Effector CD8-positive, alpha-beta T cell (primary cell): ENCODE results near the gene C4orf36.

ENCODE experiments used
- DNase-seq: peaks from one replicate; lab custom pipeline; 2025; lab: John Stamatoyannopoulos, UW

Gene C4orf36

DNA sequence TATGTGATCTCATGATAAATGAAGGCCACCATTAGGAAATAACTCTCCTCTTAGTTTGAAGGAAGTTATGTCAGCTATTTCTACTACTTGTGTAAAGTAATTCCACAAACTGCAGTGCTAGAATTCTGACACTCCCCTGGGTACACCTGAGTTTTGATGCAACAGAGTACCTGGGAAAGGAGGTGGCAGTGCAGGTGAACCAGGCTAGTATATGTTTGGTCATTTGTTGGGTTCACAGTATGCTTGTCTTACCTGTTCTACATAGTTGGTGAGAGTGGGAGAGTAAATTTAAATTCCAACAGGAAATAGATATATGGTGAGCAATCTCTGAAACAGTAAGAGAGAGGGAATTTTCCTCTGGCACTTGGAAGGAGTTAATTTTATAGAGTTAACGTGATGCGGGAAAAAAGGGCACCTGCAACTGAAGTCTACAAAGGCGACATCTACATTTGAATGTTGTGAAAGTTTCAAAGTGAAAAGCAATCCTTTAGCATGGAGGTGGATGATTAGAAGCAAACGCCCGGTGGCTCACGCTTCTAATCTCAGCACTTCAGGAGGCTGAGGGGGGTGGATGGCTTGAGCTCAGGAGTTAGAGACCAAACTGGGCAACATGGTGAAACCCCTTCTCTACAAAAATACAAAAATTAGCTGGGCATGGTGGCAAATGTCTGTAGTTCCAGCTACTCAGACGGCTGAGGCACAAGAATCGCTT lies 34.7 kb downstream of the C4orf36 start:
- no peak for DNase-seq

GRCh38 chr4:86856896-86857295 lies 35.3 kb downstream of the C4orf36 start:
- no peak for DNase-seq

DNA sequence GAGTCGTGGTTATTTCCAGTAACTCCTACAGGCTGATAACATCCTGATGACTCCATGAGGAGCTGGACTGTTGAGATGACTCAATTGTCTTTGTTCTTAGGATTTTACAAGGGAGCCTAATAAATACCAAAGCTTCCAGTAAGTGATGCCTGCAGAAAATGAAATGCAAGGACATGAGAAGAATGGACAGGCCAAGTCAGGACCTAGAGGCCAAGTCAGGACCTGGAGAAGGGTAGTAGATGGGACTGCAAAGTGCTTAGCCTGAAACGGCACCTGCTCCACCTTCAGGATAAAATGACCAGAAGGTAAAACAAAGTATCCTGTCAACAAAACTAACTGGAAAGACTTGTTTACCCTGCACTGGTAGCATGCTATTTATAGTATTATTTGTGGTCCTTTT lies 36.6 kb downstream of the C4orf36 start:
- DNase-seq = no peak

DNA sequence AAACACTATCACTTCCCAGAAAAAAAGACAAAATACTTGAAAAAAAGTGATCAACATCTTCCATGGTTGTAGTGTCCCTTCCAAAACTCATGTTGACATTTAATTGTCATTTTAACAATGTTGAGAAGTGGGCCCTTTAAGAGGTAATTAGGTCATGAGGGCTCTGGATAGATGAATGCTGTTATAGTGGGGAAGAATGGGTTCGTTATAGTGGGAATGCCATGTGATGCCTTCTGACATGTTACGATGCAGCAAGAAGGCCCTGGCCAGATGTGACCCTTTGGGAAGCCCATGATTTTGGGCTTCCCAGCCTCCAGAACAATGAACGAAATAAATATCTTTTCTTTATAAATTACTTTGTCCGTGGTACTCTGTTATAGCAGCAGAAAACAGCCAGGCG lies 39.0 kb downstream of the C4orf36 start:
- DNase-seq = no peak

GRCh38 chr4:86848732-86849619 lies 43.2 kb downstream of the C4orf36 start, which contains the start of gene SLC10A6:
Gene SLC10A6 (minus strand): TSS chr4:86849384. CDS start chr4:86849115, 269 bp downstream.
- no peak for DNase-seq

GRCh38 chr4:86848136-86848535 lies 44.1 kb downstream of the C4orf36 start:
- no peak for DNase-seq

GRCh38 chr4:86847571-86847970 lies 44.7 kb downstream of the C4orf36 start:
- DNase-seq = no peak

DNA sequence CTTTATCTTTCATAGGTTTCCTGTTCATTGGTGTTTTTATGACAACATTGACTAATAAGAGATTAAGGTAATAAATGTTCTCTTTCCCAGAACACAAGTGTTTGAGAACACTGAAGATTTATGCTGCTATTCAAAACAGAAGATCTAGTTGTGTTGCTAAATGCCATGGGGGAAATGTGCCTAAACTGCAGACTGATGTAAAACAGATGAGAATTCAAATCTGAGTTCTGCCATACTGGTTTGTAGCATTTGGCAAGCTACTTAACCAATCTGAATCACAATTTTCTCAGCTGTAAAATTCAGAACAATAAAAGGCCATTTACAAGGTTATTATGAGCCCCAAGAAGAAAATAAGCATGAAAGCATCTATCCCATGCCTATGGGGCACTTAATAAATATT lies 45.3 kb downstream of the C4orf36 start:
- no peak for DNase-seq

- DNase-seq = no peak
These were observed 46.6 kb downstream of the C4orf36 start for GRCh38 chr4:86845593-86845992.

DNA sequence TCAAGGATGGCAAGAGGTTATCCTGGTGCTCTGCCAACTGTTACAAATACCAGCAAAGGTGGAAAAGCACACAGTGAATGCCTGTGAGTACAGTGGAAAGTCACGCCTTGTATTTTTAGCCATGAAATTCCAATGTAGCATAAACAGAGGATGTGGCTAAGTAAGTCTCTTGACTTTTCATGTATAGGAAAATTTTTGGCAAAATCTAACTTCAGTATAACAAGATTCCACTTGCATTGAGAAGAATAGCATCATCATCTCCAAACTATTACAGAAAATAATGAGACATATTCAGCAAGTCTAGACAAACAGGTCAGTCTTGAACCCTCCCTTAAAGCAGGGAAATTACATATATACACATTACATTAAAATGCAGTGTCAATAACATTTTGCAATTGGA lies 50.9 kb downstream of the C4orf36 start:
- no peak for DNase-seq

- no peak for DNase-seq
These were observed 51.4 kb downstream of the C4orf36 start for GRCh38 chr4:86840858-86841257.

GRCh38 chr4:86837691-86838503 lies 54.3 kb downstream of the C4orf36 start:
- no peak for DNase-seq

GRCh38 chr4:86835677-86836076 lies 56.5 kb downstream of the C4orf36 start:
- DNase-seq = no peak

- no peak for DNase-seq
These were observed 57.3 kb downstream of the C4orf36 start for GRCh38 chr4:86834901-86835300.

DNA sequence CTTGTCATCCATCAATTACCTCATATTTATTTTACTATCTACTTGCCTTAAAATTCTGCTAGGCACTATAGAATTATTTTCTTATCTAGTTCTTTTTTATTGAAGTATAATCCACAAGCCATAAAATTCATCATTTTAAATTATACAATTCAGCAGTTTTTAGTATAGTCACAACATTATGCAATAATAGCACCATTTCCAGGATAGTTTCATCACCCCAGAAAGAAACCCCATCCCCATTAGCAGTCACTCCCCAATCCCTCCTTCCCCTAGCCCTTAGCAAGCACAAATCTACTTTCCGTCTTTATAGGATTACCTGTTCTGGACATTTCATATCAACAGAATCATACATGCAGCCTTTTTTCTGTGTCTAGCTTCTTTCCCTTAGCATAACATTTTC lies 58.6 kb downstream of the C4orf36 start:
- DNase-seq = no peak

- DNase-seq = no peak
These were observed 60.7 kb downstream of the C4orf36 start for GRCh38 chr4:86831262-86832130.
